Measurements from ENCODE around the gene SGCD.

GRCh38 chr5:156624686-156625085, 297.7 kb downstream of the SGCD start:
- TF ChIP-seq BACH2 (CRISPR knock-in tag; IDR thresholded peaks at IDR 0.05; ENCODE audit: borderline replicate concordance) (no peak), ZC3H10 (CRISPR knock-in tag; IDR thresholded peaks at IDR 0.05) (no peak)
